HG02943 (cell line): ENCODE results near the gene TGFB1I1.
A peak's percentile ranks its signal among the peaks of the same experiment; 100 is the strongest.
"Not testable (repeated sequence)": the region's sequence is repeated elsewhere in the genome, so short reads cannot be mapped to it uniquely, and the experiment has no call there.

Source experiments
- ATAC-seq: cut with Tn5 transposase; IDR thresholded peaks from one replicate; pipeline ENCODE4 v1.9.1; 2021; ENCODE audit warnings: mild to moderate bottlenecking, low read depth, moderate library complexity; ENCODE audit not compliant: unreplicated experiment

The TGFB1I1 gene

DNA sequence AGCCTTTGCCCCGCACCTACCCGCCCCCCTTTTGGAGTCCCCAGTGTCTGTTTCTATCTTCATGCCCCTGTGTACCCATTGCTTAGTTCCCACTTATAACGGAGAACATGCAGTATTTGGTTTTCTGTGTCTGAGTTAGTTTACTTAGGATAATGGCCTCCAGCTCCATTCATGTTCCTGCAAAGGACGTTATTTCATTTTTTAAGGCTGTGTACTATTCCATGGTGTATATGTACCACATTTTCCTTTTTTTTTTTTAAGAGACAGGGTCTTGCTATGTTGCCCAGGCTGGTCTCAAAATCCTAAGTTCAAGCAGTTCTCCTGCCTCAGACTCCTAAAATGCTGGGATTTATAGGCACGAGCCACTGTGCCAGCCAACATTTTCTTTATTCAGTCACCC, 4.1 kb upstream of the TGFB1I1 start:
- no peak for ATAC-seq

DNA sequence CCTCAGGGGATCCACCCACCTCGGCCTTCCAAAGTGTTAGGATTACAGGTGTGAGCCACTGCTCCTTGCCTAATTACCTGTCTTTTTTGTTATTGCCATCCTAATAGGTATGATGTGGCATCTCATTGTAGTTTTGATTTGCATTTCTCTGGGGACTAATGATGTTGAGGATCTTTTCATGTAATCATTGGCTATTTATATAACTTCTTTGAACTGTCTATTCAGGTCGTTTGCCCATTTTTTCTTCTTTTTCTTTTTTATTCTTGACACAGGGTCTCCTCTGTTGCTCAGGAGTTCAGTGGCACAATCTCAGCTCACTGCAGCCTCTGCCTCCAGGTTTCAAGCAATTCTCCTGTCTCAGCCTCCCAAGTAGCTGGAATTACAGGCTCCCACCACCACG, 1.3 kb upstream of the TGFB1I1 start:
- no peak for ATAC-seq

DNA sequence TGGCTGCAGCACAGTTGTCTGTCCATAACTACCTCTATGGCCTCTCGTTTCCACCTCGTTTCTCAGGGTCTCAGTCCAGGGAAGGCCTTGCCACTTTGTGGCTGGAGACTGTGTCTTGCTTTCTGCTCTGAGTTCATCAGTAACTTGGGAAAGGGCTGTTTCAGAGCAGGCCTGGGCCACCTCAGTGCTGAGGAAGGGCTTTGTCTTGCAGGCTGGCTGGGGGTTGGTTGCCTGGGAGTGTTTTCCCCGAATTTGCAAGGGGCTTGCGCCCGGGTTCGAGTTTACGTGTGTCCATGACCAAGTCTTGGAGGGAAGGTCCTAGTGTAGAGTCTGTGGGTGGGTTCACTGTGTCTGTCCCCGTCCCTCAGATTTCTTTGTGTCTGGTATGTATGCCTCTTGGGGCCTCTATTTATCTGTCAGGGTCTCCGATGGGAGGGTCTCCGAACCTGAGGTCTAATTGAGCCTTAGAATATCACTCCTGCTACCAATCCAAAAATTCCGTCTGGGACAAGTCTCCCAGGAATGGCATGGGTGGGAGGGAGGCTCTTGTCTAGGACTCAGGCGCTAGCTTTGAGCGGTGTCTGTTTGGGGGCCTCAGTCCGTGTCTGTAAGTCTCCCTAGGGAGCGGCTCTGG, 594 bp upstream of the TGFB1I1 start:
- no peak for ATAC-seq

DNA sequence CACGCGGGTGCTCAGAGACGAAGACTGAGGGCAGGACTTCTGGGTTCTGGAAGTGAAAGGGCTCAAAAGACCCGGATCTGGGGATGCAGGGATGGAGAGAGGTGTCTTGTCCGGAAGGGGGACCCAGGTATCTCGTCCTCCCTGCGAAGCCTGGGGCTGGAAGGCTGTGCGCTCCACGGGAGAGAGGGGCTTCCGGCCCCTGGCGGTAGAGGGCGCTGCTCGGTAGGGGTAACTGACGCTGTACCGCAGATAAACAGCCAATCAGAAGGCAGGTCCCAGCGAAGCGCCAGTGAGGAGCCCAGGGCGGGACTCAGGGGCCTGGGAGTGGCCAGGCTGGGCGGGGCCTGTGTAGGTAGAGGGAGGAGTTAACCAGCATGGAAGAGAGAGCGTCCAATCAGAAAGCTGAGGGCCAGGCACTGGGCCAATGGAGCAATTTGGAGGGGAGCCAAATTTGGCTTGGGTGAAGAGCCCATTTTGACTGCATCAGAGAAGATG, 804 bp downstream of the TGFB1I1 start:
- ATAC-seq: no peak

DNA sequence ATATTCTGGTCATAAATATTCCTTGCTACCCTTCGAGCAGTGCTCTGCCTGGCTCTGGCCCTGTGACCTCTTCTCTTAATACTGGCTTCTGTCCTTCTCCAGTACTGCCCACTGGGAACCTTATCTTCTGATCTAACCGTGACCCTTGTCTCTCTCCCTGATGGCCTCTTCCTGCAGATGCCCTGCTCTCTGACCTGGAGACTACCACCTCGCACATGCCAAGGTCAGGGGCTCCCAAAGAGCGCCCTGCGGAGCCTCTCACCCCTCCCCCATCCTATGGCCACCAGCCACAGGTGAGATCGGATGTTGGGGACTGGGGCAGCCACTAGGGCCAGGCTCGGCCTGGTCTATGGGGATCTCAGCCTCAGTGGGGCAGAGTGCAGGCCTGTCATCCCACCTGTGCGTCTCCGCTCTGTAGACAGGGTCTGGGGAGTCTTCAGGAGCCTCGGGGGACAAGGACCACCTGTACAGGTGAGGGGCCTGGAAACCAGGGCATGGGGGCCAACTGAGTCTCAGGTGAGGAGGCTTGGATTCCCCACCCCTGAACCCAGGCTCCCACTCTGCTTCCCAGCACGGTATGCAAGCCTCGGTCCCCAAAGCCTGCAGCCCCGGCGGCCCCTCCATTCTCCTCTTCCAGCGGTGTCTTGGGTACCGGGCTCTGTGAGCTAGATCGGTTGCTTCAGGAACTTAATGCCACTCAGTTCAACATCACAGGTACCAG, 1.5 kb downstream of the TGFB1I1 start:
- ATAC-seq: no peak

DNA sequence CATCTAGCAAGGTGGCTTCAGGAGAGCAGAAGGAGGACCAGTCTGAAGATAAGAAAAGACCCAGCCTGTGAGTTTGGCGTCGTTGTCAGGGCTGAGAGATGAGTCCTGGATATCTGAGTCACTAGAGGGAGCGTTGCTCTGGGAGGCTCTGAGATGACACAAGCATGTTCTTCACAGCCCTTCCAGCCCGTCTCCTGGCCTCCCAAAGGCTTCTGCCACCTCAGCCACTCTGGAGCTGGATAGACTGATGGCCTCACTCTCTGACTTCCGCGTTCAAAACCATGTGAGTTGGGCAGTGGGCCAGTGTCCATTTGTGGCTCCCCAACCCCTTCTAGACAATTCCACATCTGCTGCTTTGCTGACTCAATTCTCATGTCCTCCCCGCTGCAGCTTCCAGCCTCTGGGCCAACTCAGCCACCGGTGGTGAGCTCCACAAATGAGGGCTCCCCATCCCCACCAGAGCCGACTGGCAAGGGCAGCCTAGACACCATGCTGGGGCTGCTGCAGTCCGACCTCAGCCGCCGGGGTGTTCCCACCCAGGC, 2.3 kb downstream of the TGFB1I1 start:
- no peak for ATAC-seq

DNA sequence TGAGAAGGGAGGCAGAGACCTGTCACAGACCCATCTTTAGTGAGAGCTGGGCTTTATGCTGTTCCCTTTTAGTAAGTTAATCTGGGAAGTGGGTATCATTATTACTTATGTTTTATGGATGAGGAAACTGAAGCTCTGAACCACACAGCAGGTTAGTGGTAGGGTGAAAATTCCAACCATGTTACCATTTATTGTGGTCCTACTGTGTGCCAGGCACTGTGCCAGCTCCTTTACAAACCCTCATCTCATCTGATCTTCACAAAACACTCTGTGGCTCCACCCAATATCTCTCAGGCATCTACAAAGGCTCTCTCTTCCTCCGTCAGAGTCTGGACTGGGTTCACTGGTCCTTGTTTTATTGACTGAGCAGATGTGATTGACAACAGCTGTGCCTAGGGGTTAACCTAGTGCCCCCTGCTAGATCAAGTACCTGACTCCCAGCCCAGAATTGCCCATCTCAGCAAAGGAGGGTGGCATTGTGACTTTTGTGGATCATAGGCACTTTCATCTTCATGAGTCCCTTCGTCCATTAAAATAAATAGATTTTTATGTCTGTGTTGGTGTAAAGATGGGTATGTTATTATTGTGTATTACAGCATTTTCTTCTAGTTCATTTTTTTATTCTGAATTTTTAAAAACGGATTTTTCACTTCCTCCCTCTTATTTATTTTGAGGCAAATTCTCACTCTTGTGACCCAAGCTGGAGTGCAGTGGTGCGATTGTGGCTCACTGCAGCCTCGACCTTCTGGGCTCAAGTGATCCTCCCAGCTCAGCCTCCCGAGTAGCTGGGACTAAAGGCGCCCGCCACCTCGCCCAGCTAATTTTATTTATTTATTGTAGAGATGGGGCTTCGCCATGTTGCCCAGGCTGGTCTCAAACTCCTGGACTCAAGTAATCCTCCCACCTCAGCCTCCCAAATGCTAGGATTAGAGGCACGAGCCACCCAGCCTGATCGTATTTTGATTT, 3.1 kb downstream of the TGFB1I1 start:
- no peak for ATAC-seq

DNA sequence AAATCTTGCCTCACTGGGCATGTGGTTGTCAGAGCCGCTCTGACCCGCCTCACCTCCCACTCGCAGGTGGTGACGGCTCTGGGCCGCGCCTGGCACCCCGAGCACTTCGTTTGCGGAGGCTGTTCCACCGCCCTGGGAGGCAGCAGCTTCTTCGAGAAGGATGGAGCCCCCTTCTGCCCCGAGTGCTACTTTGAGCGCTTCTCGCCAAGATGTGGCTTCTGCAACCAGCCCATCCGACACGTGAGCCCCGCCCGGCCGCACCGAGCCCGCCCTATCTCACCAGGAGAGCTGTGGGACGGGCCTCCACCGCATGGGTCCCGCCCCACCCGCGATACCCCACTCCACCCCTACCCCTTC, 4.0 kb downstream of the TGFB1I1 start:
- no peak for ATAC-seq

DNA sequence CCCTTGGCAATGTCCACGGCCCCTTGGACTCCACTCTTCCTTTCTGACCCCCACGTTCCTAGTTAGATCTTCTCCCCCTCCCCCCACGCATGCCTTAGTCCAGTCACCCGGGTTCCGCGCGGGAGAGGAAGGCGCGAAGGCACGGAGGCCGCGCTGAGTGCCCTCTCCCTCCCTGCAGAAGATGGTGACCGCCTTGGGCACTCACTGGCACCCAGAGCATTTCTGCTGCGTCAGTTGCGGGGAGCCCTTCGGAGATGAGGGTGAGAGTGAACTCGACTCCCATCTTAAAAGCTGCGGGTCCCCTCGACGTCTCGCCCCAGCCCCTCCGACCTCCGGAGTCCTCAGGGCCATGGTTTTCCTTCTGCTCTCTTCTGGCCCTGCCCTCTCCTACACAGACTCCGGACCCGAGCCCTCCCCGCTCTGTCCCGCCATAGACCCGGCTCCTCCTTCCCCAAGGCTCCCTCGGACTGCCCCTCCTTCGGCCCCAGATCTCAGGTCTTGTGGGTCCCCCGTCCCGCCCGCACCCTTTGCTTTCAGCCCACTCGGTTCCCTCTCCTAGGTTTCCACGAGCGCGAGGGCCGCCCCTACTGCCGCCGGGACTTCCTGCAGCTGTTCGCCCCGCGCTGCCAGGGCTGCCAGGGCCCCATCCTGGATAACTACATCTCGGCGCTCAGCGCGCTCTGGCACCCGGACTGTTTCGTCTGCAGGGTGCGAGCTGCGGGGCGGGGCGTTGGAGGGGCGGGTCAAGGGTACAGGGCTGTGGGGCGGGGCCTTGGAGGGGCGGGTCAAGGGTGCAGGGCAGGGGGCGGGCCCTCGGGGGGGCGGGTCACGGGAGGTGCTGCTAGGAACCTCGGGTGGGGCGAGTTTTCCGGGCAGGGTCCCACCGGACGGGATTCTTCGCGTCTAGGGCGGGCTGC, 4.6 kb downstream of the TGFB1I1 start:
- ATAC-seq: peak; percentile 52

DNA sequence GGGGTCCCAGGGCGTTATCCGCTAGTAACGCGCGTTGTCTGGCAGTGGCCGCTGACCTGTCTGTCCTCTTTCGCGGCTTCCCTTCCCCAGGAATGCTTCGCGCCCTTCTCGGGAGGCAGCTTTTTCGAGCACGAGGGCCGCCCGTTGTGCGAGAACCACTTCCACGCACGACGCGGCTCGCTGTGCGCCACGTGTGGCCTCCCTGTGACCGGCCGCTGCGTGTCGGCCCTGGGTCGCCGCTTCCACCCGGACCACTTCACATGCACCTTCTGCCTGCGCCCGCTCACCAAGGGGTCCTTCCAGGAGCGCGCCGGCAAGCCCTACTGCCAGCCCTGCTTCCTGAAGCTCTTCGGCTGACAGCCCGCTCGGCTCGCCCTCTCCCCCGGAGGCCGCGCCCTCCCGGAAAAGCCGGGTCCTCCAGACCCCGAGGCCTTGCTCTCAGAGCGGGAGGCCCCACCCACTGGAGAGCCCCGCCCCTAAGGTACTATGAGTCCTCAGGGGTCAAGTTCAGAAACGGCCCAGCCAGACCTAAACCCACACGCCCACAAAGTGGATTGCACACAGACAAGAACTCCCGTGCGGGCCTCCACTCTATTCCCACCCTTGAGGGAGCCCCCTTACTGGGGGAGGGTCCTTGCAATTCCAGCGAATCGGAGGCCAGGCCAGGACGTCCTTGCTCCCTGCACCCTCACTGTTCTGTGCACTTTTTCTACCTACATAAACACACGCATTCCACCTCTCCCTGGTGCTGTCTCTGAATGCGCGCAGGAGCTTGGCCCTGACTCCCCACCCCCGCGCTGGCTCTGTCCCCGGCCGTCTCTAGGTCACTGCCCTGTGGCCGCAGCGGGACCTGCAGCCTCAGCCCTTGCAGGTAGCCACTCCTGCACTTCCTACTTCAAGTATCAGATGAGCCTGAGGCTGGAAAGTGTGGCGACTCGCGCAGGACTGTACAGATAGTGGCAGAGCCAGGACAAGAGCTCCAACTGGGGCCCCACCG, 5.6 kb downstream of the TGFB1I1 start:
- ATAC-seq: peak; percentile 41

DNA sequence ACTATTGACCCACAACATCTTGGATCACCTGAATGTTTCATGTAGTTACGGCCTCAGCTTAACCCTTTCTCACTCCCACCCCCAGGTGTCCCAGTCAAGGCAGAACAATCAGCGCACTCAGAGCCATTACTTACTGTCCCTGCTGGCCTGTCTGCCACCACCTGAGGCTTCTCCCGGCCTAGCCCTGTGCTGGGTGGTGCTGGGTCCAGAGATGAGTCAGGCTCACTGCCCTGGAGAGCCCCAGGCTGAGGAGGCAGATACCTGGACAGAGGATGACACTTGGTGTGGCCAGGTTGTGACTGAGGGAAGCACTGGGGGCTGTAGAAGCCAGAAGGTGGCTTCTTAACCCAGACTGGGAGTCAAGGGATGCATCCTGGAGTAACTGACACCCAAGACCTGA, 7.0 kb downstream of the TGFB1I1 start:
- no peak for ATAC-seq

DNA sequence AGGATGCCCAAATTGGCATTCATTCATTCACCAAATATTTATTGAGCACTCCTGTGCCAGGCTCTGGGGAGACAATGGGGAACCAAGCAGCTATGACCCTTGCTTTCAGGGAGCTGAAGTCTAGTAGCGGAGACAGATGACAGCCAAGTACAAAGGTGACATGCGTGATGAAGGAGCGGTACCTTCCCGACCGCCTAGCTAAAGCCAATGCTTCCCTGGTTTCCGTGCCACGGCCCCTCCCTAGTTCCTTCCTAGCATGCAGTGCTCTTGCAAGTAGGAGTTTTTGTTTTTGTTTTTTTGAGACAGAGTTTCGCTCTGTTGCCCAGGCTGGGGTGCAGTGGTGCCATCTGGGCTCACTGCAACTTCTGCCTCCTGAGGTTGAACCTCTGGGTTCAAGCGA, 7.8 kb downstream of the TGFB1I1 start:
- no peak for ATAC-seq

DNA sequence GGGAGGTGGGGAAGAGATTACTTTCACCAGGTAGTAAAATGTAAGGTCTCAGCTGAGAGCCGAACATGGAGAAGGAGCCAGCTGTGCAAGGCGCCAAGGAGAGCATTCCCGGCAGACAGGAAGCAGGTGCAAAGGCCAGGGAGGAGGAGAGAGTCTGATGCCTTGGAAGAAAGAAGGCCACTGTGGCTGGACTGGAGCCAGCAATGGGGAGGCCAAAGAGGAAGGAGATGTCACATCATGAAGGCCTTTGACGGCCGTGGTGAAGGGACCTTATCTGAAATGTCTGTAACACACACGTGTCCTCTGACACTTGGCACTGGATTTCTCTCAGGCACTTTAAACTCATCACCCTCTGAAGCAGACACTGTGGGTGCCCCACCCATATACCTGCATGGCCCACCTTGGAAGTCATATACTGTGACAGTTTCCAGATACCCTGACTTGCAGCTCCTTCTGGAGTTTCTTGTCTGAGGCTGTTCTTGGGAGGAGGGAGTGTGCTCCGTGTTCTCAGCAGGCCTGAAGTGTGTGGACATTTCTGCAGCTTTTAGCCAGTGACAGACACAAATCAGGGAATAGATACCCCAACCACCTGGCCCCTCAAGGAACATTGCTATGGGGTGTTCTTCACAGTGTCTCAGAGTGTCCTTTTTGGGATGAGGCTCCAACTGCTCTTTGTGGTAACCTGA, 9.0 kb downstream of the TGFB1I1 start:
- ATAC-seq: no peak

DNA sequence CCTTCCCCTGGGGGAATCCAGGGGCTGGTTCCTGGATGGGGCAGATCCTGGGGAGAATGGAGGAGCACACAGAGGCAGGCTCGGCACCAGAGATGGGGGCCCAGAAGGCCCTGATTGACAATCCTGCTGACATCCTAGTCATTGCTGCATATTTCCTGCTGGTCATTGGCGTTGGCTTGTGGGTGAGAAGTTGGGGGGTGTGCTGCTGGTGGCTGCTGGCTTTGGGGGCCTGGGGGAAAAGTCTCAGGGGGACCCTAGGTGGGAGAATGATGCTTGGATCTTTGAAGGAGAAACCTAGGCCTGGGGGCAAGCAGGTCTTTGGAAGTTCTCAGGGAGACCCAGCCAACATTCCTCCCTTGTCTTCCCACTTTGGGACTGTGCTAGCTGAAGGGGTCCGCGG, 11.1 kb downstream of the TGFB1I1 start, which contains the start of gene SLC5A2:
Gene SLC5A2, plus strand, starts transcription at position 43 of the 400 bp plus-strand sequence. Its CDS starts 14 bp downstream, at position 57.
- ATAC-seq: no peak

DNA sequence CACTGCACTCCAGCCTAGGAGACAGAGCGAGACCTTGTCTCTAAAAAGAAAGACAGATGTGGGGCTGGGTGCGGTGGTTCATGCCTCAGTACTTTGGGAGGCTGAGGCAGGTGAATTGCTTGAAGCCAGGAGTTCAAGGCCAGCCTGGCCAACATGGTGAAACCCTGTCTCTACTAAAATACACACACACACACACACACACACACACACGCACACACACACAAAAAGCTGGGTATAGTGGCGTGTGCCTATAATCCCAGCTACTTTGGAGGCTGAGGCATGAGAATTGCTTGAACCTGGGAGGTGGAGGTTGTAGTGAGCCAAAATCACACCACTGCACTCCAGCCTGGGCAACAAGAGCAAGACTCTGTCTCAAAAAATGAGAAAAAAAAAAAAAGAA, 12.1 kb downstream of the TGFB1I1 start:
- ATAC-seq: not testable (repeated sequence)

DNA sequence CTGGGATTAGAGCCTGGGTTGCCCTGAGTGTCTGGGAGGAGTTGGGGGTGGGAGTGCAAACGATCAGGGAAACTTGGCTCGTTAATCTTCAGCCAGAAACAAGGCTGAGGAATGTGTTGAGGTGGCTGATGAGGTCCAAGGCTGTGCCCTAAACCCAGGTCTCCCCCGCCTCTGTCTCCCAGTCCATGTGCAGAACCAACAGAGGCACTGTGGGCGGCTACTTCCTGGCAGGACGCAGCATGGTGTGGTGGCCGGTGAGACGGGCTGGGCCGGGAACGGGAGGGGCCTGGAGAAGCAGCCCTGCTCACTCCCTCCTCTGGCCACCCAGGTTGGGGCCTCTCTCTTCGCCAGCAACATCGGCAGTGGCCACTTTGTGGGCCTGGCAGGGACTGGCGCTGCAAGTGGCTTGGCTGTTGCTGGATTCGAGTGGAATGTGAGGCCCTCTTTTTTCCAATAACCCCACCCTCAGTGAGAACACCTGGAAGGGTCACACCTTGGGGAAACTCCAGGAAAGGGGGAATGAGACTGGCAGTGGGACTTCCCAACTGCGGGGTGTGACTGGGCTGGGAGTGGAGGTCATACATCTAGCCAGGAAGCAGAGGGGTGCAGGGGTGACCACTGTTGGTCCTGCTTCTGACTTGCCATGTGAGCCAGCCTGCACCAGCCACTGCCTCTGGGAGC, 12.7 kb downstream of the TGFB1I1 start:
- ATAC-seq: no peak

DNA sequence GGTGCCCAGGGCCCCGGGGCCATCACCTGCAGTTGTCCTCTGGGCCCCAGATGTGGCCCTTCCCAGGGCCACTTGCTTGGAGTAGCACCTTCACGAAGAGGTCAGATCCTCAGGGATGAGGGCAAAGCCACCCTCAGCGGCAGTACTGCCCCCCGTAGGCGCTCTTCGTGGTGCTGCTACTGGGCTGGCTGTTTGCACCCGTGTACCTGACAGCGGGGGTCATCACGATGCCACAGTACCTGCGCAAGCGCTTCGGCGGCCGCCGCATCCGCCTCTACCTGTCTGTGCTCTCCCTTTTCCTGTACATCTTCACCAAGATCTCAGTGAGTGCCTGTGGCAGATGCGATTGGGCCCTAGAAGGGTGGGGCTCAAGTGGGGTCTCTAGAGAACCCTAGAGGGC, 13.6 kb downstream of the TGFB1I1 start:
- ATAC-seq: no peak
